ENCODE measurements around the gene GAB1. TPM values are rescaled to one million over a fixed set of nuclear protein-coding genes. Genes with fewer than 3 reads are reported as not detected.

Gene GAB1
- total RNA-seq, 2 experiments from 2014 or later: 0.12 to 0.29 TPM

DNA sequence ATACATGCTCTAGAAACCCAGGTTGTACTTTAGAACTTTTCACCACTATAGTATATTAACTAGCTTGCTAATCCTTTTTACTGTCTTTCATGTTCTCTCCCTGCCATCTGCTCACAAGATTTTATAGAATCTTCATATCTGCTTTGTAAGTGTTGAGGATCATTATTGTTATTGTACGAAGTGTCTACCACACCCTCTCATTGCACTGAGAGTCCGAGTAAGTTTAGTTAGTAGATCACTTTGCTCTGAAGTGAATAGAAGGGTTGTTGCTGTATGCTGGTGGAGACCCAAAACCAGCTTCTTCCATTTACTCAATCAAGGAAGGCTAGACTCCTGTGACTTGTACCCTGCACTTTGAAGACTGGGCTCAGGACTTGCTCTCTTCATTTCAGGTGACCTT lies 17.1 kb downstream of the GAB1 start:
- no peak for DNase-seq
- intact Hi-C loops (cut with micrococcal nuclease): no loop called here
- Mint-ChIP-seq H3K36me3 (ENCODE audit: low read depth) (no peaks in the 10 kb centered on the region), H3K4me3 (no peak overlapping the region), H3K27ac (no peak overlapping the region), H3K4me1 (ENCODE audit: low read depth) (peaks cover 5% of the 10 kb centered on the region), H3K27me3 (ENCODE audit: low read depth) (peaks cover 7% of the 10 kb centered on the region), H3K9me3 (no peaks in the 10 kb centered on the region)
- CTCF ChIA-PET: interaction anchor here (1.4 kb wide), 1 partner anchor 27 kb away, joined by 3 read pairs; no protein-coding TSS in a partner anchor

DNA sequence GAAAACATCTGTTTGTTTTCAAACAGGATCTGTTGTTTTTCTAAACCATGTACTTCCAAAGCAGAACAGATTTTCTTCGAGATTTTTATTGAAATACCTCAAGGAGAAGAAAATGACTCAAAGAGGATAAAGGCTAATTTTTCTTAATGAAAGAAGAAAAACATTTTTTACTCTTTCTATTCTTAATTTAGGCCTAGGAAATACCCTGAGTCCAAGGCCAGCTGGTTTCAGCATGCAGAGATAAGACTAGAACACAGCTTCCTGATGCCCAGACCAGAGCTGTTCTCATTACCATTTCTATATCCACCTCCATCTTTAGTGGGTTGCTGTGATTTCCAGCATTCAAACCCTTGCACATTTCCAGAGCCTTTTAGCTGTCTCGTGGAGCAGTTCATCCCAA lies 18.3 kb downstream of the GAB1 start:
- CTCF ChIA-PET: no interaction called here
- intact Hi-C loops (cut with micrococcal nuclease): no loop called here

DNA sequence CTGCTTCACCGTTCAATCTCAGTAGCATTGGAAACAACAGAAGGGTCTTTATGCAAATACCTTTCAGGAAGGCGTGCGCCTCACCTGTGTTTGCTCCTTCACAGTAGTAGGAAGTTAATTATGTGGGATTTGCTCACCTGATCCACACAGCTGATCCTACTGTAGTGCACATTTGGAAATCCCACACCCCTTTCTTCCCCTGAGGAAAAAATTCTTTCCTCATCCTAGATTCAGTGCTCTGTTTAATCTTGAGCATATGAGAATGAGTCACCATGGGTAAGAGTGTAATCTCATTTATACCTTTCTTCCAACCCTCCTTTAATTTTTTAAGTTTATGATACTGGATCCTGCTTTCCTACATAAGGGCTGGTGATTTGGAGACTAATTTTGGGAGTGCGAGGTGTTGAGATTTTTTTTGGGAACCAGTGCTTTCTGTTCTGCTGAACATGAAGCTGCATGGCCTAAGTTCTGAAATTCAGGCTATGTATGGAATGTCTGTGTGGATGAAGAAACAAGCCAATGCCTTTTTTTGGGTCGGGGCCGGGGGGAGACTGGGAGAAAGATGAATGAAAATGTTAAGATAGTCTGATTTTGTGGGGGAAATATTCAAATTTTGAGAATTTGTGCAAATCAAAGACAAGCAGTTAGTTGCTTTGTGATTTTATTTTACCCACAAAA lies 19.0 kb downstream of the GAB1 start:
- Mint-ChIP-seq H3K4me1 (ENCODE audit: low read depth) (peaks cover 20% of the 10 kb centered on the region), H3K36me3 (ENCODE audit: low read depth) (no peaks in the 10 kb centered on the region), H3K27me3 (ENCODE audit: low read depth) (peaks cover 7% of the 10 kb centered on the region), H3K4me3 (no peak overlapping the region), H3K27ac (no peak overlapping the region), H3K9me3 (no peaks in the 10 kb centered on the region)
- intact Hi-C loops (cut with micrococcal nuclease): no loop called here
- CTCF ChIA-PET: no interaction called here
- DNase-seq: no peak

More for the DNA sequence above, 18.3 kb downstream of the GAB1 start:
- Mint-ChIP-seq H3K4me1 (ENCODE audit: low read depth) (peaks cover 17% of the 10 kb centered on the region), H3K27me3 (ENCODE audit: low read depth) (peaks cover 7% of the 10 kb centered on the region), H3K27ac (no peak overlapping the region), H3K36me3 (ENCODE audit: low read depth) (no peaks in the 10 kb centered on the region), H3K9me3 (no peaks in the 10 kb centered on the region), H3K4me3 (no peak overlapping the region)
- DNase-seq: no peak

DNA sequence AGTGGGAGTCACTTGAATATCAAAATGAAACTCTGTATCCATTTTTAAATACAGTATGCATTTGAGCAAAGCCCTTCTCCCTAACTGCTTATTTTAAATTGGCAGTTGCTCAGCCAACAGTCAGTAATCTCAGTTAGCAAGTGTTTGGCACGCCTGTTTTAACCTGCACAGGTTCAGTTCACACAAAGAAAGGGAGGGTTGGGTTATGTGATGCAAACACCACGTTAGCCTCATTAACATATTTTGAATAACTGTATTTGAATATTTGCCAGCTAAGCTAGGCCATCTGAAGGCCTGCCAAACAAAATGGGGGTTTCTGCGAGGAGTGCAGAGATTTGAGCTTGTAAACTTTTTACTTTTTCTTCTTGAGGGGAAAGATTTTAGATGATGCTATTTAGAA lies 19.8 kb downstream of the GAB1 start:
- intact Hi-C loops (cut with micrococcal nuclease): no loop called here
- H3K36me3 Mint-ChIP-seq (ENCODE audit: low read depth): no peaks in the 10 kb centered on the region
- peaks cover 21% of the 10 kb centered on the region for H3K4me1 Mint-ChIP-seq (ENCODE audit: low read depth)
- no peak overlapping the region for H3K4me3 Mint-ChIP-seq
- no peaks in the 10 kb centered on the region for H3K9me3 Mint-ChIP-seq
- H3K27ac Mint-ChIP-seq: no peak overlapping the region
- CTCF ChIA-PET: no interaction called here
- DNase-seq: no peak
- peaks cover 4% of the 10 kb centered on the region for H3K27me3 Mint-ChIP-seq (ENCODE audit: low read depth)

DNA sequence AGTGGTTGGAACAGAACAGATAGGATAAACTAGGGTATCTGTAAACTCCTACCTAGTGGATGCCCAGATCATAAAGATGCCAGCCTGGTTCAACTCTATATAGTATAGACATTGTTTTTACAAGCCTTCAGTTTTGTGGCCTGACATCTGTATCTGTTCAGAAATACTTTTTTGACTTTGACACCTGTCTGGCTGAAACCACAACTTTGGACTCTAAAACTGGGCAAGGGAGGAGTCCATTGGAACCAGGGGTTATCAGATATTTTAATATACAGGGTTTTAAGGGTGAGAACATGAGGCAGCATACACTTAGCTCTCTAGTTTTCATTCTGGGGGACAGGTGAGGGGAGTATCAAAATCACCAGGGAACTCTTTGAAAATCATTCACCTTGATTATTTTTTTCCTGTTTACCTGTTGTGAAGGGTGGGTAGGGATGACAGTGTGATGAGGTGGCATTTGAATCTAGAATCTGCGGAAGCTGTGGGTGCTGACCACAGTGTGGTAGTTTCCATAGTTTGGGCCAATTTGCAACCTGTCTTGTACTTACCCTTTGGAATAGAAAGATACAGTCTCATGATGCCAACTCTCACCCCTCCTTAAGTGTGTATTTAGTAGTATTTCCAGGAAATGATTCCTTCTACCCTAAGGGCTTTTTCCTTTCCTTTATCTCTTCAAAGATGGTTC lies 20.6 kb downstream of the GAB1 start:
- peaks cover 2% of the 10 kb centered on the region for H3K27me3 Mint-ChIP-seq (ENCODE audit: low read depth)
- CTCF ChIA-PET: no interaction called here
- no peak overlapping the region for H3K27ac Mint-ChIP-seq
- no peak for DNase-seq
- H3K4me3 Mint-ChIP-seq: no peak overlapping the region
- H3K36me3 Mint-ChIP-seq (ENCODE audit: low read depth): no peaks in the 10 kb centered on the region
- intact Hi-C loops (cut with micrococcal nuclease): no loop called here
- H3K9me3 Mint-ChIP-seq: no peaks in the 10 kb centered on the region
- peaks cover 21% of the 10 kb centered on the region for H3K4me1 Mint-ChIP-seq (ENCODE audit: low read depth)

DNA sequence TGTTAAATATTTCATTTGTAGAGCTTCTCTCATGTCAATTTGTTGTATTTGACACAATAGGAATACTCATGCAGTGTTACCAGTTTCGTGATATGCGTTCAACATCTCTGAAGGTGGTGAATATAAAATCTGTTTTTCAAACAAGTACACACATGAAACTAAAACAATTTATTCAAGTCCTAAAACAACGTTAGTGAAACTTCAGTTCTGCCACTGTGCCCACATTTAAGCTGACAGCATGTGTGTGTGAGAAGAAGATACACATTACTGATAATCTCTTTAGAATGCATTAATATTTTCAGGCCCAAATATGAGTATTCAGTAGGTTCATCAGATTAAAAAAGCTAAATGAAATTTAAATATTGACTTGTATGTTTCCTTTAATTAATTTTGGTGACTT lies 21.7 kb downstream of the GAB1 start:
- intact Hi-C loops (cut with micrococcal nuclease): no loop called here
- peaks cover 21% of the 10 kb centered on the region for H3K4me1 Mint-ChIP-seq (ENCODE audit: low read depth)

DNA sequence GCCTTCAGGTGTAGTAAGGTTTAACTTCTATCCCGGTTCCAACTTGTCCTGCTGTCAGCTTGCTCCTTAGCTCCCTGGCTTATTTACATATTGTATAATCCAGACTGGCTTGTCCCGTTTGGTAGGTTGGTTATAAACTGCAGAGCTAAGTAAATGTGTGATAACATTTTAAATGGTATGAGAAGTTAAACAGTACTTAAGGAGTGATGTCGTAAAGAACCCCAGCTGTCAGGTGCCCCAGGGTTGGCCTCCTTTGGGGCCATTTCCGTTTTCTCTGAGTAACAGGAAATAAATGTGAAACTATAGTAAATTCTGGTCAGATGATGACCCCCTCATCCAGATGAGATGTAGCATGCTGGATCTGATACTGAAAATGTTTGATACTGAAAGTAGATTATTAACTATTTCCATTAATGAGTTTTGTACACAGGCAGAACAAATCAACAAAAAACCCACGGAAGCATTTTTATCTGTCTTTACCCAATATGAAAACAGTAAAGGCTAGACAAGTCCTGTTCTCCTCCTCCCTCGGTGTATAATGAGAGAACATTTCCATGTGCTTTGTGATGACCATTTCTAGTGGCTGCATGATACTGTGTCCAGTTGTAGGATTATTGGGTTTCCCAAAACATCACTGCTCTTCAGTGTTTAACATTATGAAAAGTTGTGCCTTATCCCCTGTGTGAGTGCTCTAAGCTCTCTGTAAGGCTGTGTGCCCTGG lies 22.4 kb downstream of the GAB1 start:
- no peaks in the 10 kb centered on the region for H3K9me3 Mint-ChIP-seq
- intact Hi-C loops (cut with micrococcal nuclease): loop anchor here (1.0 kb wide), 4 partner anchors 22 to 943 kb away; partner anchors contain the start of genes SMARCA5 and USP38
- CTCF ChIA-PET: no interaction called here
- peak overlapping the region; percentile 32 for H3K4me3 Mint-ChIP-seq
- peaks cover 21% of the 10 kb centered on the region for H3K4me1 Mint-ChIP-seq (ENCODE audit: low read depth)
- no peaks in the 10 kb centered on the region for H3K27me3 Mint-ChIP-seq (ENCODE audit: low read depth)
- H3K36me3 Mint-ChIP-seq (ENCODE audit: low read depth): no peaks in the 10 kb centered on the region
- DNase-seq: peak; percentile 69
- H3K27ac Mint-ChIP-seq: peak overlapping the region; percentile 72

More for the DNA sequence above, 21.7 kb downstream of the GAB1 start:
- H3K4me3 Mint-ChIP-seq: no peak overlapping the region
- no peak overlapping the region for H3K27ac Mint-ChIP-seq
- no peak for DNase-seq
- H3K27me3 Mint-ChIP-seq (ENCODE audit: low read depth): no peaks in the 10 kb centered on the region
- H3K36me3 Mint-ChIP-seq (ENCODE audit: low read depth): no peaks in the 10 kb centered on the region
- CTCF ChIA-PET: no interaction called here
- no peaks in the 10 kb centered on the region for H3K9me3 Mint-ChIP-seq

DNA sequence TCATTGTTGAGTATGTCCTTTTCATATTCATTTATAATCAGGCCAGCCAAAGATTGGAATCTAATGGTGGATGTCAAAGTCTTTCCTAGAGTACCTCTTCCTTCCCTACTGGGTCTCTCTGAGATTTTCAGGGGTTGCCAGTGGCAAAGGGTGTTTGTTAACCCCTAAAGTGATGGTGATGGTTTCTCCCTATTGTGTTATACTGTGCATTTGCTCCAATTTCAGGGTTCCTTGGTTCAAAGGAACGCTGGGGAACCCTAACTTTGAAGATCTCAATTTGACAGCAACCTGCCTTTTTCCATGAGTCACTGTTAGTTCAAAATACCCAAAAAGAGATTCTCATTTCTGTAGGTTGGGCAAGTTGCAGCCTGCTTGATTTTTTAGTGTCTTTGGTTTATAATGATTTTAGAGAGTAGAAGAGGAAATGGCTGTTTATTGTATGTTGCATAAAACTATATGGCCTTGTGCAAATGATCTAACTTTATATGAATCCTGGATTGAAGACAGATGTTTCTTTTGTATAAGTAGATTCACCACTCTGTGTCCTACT lies 23.0 kb downstream of the GAB1 start:
- H3K27me3 Mint-ChIP-seq (ENCODE audit: low read depth): no peaks in the 10 kb centered on the region
- no peaks in the 10 kb centered on the region for H3K36me3 Mint-ChIP-seq (ENCODE audit: low read depth)
- CTCF ChIA-PET: no interaction called here
- peak; percentile 22 for DNase-seq
- H3K9me3 Mint-ChIP-seq: no peaks in the 10 kb centered on the region
- intact Hi-C loops (cut with micrococcal nuclease): loop anchor here (1.0 kb wide), 4 partner anchors 22 to 943 kb away; partner anchors contain the start of genes SMARCA5 and USP38
- H3K4me3 Mint-ChIP-seq: peak overlapping the region; percentile 32
- peaks cover 21% of the 10 kb centered on the region for H3K4me1 Mint-ChIP-seq (ENCODE audit: low read depth)
- peak overlapping the region; percentile 72 for H3K27ac Mint-ChIP-seq

DNA sequence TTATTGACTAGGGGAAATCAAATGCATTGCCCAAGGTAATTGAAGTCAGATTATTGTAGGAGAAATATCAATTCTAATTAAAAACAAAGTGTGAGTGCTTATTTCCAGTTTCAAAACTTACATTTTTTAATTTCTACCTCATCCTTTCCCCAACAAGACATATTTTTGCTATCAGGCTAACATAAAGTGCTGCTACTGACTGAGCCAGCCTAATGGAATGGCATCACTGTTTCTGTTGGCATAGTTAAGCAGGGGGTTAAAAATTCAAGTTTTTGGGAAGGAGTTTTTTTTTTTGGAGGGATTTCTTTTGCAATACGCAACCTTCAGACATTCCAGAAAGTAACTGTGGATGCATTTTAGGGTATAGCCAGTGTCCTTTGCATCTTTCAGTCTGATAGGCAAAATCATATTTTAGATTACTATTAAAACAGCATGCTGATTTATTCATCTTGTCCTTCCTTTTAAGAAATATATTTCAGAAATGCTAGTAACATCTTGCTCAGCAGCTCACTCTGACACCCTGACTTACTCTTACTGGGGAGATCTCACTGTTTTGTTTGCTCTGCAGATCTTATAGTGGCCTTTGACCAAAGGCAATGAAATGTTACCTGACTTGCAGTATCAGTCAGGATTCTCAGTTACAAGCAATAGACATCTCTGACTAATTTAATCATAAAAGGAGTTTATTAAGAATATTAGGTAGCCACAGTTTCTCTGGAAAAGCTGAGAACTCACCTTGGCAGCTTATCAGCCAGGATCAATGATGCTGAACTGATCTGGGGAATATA lies 24.4 kb downstream of the GAB1 start:
- CTCF ChIA-PET: no interaction called here
- intact Hi-C loops (cut with micrococcal nuclease): no loop called here
- no peaks in the 10 kb centered on the region for H3K27me3 Mint-ChIP-seq (ENCODE audit: low read depth)
- no peak overlapping the region for H3K4me3 Mint-ChIP-seq
- no peaks in the 10 kb centered on the region for H3K36me3 Mint-ChIP-seq (ENCODE audit: low read depth)
- no peaks in the 10 kb centered on the region for H3K9me3 Mint-ChIP-seq
- peaks cover 21% of the 10 kb centered on the region for H3K4me1 Mint-ChIP-seq (ENCODE audit: low read depth)
- no peak for DNase-seq
- no peak overlapping the region for H3K27ac Mint-ChIP-seq

DNA sequence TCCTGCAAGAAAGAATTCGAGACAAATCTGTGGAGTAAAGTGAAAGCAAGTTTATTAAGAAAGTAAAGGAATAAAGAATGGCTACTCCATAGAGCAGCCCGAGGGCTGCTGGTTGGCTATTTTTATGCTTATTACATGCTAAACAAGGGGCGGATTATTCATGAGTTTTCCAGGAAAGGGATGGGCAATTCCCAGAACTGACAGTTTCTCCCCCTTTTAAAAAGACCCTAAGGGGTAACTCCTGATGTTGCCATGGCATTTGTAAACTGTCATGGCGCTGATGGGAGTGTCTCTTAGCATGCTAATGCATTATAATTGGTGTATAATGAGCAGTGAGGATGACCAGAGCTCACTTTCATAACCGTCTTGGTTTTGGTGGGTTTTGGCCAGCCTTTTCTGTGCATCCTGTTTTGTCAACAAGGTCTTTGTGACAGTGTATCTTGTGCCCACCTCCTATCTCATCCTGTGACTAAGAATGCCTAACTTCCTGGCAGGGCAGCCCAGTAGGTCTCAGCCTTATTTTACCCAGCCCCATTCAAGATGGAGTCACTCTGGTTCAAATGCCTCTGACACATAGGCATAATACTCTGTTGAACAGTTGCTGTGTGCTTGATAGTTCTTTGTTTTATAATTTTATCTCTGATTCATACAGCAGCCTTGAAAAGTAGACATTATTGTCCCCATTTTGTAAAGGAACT lies 25.8 kb downstream of the GAB1 start:
- CTCF ChIA-PET: no interaction called here
- intact Hi-C loops (cut with micrococcal nuclease): no loop called here
- H3K27me3 Mint-ChIP-seq (ENCODE audit: low read depth): no peaks in the 10 kb centered on the region
- H3K4me1 Mint-ChIP-seq (ENCODE audit: low read depth): peaks cover 21% of the 10 kb centered on the region
- H3K36me3 Mint-ChIP-seq (ENCODE audit: low read depth): no peaks in the 10 kb centered on the region
- H3K9me3 Mint-ChIP-seq: no peaks in the 10 kb centered on the region
- H3K4me3 Mint-ChIP-seq: no peak overlapping the region
- H3K27ac Mint-ChIP-seq: no peak overlapping the region
- DNase-seq: no peak

DNA sequence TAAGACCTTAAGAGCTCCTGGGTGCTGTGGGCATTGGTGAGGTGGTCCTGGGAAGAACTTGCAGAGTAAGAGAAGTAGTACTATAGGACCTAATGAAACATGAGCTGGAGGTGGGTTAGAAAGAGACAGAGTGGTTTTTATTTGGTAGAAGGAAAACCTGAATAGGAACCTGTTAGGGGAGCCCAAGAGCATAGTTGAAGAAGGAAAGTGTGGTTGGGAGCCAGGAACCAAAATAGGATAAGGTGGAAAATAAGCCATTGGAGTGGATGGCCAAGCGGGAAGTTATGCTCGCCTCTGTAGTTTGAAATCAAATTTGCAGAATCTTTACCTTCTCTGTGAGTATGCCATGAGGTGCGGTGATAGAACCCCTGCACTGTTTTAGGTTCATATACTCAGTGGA lies 26.7 kb downstream of the GAB1 start:
- Mint-ChIP-seq H3K36me3 (ENCODE audit: low read depth) (no peaks in the 10 kb centered on the region), H3K9me3 (no peaks in the 10 kb centered on the region), H3K4me1 (ENCODE audit: low read depth) (peaks cover 21% of the 10 kb centered on the region), H3K27me3 (ENCODE audit: low read depth) (no peaks in the 10 kb centered on the region), H3K4me3 (no peak overlapping the region), H3K27ac (no peak overlapping the region)
- CTCF ChIA-PET: no interaction called here
- no peak for DNase-seq
- intact Hi-C loops (cut with micrococcal nuclease): no loop called here

Data from activated naive CD4-positive, alpha-beta T cell treated with anti-CD3 and anti-CD28 coated beads for 36 hours (primary cell).